HG03175 (cell line): ENCODE data around the gene VWA5A.
A peak's percentile ranks its signal among the peaks of the same experiment; 100 is the strongest.

ENCODE experiments used
- ATAC-seq: cut with Tn5 transposase; IDR thresholded peaks from one replicate; pipeline ENCODE4 v1.9.1; 2021; ENCODE audit warnings: mild to moderate bottlenecking, moderate library complexity; ENCODE audit not compliant: unreplicated experiment

VWA5A gene, protein sequence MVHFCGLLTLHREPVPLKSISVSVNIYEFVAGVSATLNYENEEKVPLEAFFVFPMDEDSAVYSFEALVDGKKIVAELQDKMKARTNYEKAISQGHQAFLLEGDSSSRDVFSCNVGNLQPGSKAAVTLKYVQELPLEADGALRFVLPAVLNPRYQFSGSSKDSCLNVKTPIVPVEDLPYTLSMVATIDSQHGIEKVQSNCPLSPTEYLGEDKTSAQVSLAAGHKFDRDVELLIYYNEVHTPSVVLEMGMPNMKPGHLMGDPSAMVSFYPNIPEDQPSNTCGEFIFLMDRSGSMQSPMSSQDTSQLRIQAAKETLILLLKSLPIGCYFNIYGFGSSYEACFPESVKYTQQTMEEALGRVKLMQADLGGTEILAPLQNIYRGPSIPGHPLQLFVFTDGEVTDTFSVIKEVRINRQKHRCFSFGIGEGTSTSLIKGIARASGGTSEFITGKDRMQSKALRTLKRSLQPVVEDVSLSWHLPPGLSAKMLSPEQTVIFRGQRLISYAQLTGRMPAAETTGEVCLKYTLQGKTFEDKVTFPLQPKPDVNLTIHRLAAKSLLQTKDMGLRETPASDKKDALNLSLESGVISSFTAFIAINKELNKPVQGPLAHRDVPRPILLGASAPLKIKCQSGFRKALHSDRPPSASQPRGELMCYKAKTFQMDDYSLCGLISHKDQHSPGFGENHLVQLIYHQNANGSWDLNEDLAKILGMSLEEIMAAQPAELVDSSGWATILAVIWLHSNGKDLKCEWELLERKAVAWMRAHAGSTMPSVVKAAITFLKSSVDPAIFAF

DNA sequence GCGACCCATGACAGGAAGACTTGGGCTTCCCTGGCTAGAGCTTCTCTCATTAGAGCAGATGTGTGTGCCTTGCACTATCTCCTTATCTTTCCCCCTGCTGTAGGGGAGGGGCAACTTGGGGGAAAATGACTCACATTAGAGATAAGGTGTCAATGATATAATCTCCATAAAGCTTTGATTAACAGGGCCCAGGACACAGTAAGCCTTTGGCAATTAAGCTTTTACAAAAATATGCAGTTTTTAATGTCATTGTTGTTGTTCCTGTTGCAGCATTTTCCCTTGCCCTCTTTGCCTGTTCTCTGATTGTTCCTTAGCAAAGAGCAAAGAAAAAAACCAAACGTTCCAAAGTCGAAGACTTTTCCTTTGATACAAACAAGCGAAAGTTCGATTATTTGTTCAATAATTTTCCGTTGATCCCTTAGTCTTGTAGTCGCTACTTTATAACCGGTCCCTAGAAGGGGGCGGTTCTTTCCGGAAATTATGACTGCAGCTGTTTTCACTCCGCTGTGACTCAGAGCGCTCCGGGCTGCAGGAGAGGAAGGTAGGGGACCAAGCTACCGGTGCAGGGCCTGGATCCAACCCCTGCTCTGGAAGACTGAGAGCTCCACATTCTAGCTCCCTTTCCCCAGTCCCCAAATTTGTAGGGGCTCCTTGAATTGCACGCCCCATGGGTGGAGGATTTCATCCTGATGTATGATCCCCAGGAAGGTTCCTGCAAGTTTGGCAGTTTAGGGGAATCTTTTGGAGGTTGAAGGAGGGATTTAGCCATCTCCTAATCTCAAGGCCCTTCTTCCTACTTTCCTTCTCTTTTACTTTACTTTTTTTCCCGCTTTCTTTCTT is at the start of gene VWA5A:
Gene VWA5A, plus strand, starts transcription at position 509 of the 840 bp plus-strand sequence. CDS start 2,062 bp downstream, outside the sequence.
- ATAC-seq = peak; percentile 97

GRCh38 chr11:124068601-124069110 is 46.6 kb upstream of the VWA5A start:
- ATAC-seq = no peak

- ATAC-seq = peak; percentile 69
Measured at GRCh38 chr11:124069429-124070401, 45.5 kb upstream of the VWA5A start.

DNA sequence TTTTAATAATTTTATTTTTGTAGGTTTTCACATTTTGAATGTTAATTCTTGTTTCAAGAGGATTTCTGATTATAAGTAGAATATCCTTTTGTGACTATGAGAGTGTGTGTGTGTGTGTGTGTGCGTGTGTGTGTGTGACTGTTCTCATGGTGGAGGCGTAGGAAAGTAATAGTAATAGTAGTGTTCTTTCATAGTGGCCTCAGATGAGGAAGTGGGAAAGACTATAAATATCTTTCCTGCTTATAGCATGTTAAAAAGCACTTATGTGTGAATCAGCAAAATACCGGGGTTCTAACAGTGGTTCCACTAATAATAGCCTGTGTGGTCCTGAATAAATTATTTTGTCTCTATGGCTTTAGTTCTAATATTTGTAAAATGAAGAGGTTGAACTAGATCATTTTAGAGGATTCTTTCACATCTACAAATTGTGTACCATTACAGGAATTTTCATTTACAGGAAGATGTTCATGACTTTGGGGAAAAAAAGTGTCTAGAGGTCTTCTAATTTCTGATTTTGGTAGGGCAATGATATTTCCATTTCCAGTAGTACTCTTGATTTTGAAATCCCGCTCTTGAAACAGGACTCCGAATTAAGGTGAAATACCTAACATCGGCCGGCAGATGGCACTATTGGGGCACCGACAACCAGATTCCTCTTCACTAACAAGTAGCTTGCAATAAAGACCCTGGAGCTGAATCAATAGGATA is 44.2 kb upstream of the VWA5A start:
- ATAC-seq = peak; percentile 88

GRCh38 chr11:124071623-124071948 is 43.7 kb upstream of the VWA5A start:
- ATAC-seq = no peak

DNA sequence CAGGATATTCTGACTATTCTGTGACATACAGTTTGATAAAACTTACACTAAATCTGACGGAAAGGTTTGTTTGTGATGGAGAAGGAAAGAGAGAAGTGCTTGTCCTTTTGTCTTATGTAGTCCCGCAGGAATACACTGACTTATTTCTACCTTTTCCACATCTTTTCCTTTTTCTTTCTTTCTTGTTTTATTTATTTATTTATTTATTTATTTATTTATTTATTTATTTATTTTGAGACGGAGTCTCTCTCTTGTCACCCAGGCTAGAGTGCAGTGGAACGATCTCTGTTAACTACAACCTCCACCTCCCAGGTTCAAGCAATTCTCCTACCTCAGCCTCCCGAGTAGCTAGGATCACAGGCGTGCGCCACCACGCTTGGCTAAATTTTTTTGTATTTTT is 43.1 kb upstream of the VWA5A start:
- ATAC-seq = no peak

DNA sequence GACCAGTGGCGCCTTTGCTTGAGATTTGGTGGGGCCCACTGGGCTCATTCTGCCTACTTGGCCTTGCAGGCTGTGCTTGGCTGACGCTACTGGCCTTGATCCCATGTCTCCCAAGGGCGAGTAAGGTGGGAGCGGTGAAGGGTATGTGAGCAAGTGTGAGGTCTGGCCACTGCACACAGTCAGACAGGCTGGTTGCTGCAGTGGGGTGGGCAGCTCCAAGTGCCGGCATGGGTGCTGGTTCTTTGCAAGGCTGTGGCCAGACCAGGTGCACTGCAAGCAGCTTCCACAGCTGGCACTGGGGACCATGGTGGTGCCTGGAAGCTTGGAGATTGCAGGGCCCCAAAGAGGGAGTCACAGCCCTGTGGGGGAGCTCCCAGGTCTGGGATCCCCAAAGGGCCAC is 40.7 kb upstream of the VWA5A start:
- no peak for ATAC-seq

DNA sequence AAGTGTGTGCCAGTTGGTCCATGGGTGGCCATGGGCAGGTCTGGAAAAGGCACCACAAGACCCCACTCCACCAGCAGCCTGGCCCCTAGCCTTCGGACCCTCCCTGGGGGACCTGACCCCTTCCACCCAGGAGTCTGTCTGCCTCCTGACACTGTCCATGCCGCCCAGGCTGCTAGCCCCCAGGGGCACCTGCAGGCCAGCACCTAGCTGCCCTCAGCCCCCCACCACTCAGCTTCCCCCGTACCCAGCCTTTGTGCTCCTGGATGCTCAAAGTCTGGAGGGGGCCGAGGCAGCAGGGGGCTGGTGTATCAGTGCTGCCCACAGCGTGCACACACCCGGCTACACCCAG is 39.8 kb upstream of the VWA5A start:
- ATAC-seq = no peak

- peak; percentile 57 for ATAC-seq
Measured at GRCh38 chr11:124075841-124076651, 39.2 kb upstream of the VWA5A start.

- ATAC-seq = no peak
Measured at GRCh38 chr11:124077266-124077665, 38.0 kb upstream of the VWA5A start.

GRCh38 chr11:124078591-124078990 is 36.7 kb upstream of the VWA5A start:
- ATAC-seq = no peak

- no peak for ATAC-seq
Measured at GRCh38 chr11:124079631-124080326, 35.5 kb upstream of the VWA5A start.

GRCh38 chr11:124080327-124081001 is 34.8 kb upstream of the VWA5A start:
- ATAC-seq = no peak

GRCh38 chr11:124081483-124081882 is 33.8 kb upstream of the VWA5A start:
- no peak for ATAC-seq

DNA sequence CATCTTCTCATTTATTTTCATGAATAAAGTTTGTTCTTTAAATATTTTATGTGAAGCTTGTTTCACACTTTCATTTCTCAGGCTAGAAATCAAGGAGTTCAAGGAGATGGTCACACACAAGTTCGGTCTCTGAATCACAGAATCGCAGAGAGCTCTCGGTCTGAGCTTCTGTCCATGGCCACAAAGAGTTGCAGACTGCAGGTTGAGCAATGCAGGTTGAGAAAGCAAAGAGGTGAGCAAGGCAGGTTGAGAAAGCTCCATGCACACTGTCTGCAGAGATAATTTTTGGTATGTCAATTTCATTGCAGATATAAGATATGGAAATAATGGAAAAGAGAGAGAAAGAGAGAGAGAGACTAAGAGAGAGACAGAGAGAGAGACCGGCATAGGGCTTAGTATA is 32.9 kb upstream of the VWA5A start:
- no peak for ATAC-seq

DNA sequence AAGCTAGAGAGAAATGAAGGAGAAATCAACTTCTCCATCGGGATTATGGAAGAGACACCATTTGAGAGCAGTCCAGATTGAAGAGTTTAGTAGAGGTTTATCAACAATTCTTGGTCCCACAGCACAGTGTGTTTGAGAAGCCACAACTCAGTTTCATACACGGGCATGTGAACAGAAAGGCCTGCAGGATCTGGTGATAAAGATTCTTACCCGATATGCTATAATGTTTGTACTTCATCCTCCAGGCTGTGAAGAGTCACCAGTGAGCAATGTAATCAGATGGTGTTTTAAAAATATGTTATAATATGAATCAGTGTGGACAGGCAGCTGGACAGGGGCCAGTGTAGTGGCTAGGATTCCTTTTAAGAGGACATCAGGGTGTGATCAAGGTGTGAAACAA is 29.7 kb upstream of the VWA5A start:
- ATAC-seq = no peak
